ENCODE measurements around the gene CRELD2. TPM values are rescaled to one million over a fixed set of nuclear protein-coding genes. Genes with fewer than 3 reads are reported as not detected.

CRELD2 gene
- total RNA-seq, 1 donor = 13.6 TPM

DNA sequence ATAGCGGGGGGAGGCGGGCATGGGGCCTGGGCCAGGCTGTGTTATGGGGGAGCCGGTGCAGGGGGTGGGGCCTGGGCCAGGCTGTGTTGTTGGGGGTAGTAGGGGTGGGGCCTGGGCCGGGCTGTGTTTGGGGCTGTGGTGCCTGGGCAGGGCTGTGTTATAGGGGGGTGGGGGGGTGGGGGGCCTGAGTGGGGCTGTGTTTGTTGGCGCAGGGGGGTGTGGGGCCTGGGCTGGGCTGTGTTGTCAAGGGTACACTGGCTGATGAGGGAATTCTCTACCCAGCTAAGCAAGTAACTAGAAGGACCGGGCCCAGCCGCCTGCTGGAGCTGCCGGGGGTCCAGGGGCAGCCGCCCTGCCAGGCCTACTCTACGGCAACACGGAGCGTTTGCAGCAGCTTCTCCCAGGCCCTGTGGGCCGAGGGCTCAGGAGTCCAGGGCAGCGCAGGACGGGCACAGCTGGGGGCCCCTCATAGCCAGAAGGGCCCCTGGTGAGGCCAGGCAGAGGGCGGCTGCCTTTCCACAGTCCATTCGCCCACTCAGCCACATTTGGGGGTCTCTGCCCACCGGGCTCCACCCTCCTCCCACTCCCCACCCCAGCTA, 32.1 kb downstream of the CRELD2 start:
- peaks cover 42% of the 10 kb centered on the region for H3K4me1 ChIP-seq (ENCODE audit: insufficient read depth, low read length)
- H3K27me3 ChIP-seq (ENCODE audit: insufficient read depth, low read length) = no peaks in the 10 kb centered on the region
- no peak overlapping the region for H3K4me3 ChIP-seq (ENCODE audit: low read length)
- H3K9me3 ChIP-seq (ENCODE audit: low read depth, low read length) = no peaks in the 10 kb centered on the region

DNA sequence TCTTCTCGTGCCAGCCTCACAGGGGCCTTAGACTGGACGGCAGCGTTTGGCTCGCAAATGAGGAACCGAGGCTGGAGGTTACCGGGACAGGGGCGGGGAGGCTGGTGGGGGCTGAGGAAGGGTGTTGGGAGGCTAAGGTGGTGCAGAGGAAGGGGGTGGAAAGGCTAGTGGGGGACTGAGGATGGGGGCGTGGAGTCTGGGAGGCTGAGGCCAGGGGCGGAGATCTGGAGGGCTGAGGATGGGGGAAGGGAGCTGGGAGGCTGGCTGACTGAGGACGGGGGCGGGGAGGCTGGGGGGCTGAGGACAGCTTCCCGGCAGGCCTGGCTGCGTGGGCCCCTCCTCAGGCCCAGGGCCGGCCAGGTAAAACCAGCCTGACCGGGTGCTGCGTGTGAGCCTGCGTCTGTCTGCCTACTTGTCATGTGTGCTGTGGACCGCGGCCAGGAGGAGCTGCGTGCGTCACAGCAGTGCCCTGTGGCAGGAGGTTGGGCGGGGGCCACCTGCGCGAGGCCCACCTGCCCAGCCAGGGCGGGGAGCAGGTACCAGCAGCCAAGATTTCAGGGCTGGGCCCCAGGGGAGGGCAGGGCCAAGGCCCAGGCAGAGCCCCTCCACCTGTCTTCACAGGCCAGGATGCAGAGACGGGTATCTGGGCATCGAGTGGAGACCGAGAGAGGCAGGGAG, 32.7 kb downstream of the CRELD2 start:
- Histone ChIP-seq H3K9me3 (ENCODE audit: low read depth, low read length) (no peaks in the 10 kb centered on the region), H3K4me3 (ENCODE audit: low read length) (no peak overlapping the region), H3K27me3 (ENCODE audit: insufficient read depth, low read length) (no peaks in the 10 kb centered on the region), H3K4me1 (ENCODE audit: insufficient read depth, low read length) (peaks cover 35% of the 10 kb centered on the region)

DNA sequence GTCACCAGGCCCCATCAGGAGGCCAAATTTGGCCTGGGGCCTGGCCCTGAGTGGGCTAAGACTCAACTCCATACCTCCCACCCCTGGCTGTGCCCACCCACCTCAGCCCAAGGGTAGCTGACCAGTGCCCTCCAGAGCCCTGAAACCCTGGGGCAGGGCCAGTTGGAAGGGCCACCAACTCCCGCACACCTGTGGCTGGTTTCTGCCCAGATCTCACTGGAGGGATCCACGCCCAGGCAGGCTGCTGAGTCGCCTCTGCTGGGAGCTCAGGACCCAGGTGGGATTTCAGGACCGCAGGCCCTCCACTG, 33.2 kb downstream of the CRELD2 start:
- no peaks in the 10 kb centered on the region for H3K9me3 ChIP-seq (ENCODE audit: low read depth, low read length)
- peaks cover 31% of the 10 kb centered on the region for H3K4me1 ChIP-seq (ENCODE audit: insufficient read depth, low read length)
- no peaks in the 10 kb centered on the region for H3K27me3 ChIP-seq (ENCODE audit: insufficient read depth, low read length)
- H3K4me3 ChIP-seq (ENCODE audit: low read length) = no peak overlapping the region

DNA sequence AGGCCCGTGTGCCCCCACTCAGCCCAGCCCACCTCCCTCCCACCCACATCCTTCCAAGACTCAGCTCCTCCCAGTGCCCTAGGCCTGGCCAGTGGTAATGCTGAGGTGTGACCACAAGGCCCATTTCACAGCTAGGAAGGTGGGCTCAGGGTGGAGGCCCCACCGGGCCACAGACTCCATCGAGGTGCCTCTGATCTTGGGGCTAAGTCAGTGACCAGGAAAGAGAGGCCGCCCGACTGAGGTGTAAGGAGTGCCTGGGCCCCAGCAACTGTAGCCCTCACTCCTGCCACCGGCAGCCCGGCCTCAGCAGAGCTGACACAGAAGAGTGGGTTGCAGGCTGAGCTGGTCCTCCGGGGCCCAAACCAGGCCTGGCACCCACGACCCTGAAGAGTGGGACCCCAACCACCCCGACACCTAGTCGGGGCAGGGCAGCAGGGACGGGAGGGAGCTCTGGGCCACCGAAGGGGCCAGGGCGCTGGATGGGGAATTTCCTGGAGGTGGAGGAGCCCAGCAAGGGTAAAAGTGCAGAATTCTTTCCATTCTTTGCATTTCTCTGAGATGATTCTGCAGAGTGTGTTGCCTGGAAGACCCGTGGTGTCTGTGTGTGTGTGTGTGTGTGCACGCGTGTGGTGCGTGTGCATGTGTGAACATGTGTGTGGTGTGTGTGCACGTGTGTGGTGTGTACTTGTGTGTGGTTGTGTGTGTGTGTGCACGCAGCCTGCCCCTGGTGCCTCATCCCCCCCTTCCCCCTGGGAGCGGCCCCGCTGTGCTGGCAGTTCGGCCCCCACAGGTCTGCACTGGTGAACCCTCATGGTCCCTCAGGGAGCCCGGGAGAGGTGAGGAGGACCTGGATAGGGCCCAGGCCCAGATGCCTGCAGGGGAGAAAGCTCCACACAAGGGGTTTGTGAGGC, 33.8 kb downstream of the CRELD2 start:
- peaks cover 30% of the 10 kb centered on the region for H3K4me1 ChIP-seq (ENCODE audit: insufficient read depth, low read length)
- H3K9me3 ChIP-seq (ENCODE audit: low read depth, low read length) = no peaks in the 10 kb centered on the region
- no peaks in the 10 kb centered on the region for H3K27me3 ChIP-seq (ENCODE audit: insufficient read depth, low read length)
- no peak overlapping the region for H3K4me3 ChIP-seq (ENCODE audit: low read length)

DNA sequence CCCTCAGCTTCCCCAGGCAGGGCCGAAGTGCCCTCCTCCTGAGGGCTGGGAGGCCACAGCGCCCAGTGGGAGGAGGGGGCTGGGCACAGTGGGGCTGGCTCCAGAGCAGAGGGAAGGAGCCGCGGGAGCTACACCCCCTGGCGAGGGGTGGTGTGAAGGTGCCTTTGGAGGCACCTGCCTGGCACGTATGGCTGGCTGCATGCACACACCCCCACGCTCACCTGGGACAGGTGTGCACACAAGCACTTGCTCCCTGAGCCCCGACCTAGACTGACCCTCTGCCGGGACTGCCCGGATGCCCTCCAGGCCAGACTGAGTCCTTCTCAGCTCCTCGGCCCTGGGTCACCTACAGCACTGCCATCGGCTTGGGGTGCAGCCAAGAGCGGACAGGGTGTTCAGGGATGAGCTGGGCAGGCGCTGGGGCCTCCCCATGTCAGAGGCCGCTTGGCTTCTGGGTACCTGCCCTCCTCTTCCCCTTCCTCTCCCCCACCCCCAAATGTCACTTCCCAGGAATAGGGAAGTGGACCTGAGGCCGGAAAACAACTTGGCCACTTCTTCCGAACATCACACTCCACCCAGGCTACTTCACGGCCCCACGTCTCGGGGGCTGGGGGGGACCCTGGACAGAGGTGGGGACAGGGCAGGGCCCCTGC, 34.7 kb downstream of the CRELD2 start:
- Histone ChIP-seq H3K27me3 (ENCODE audit: insufficient read depth, low read length) (no peaks in the 10 kb centered on the region), H3K4me1 (ENCODE audit: insufficient read depth, low read length) (peaks cover 30% of the 10 kb centered on the region), H3K9me3 (ENCODE audit: low read depth, low read length) (no peaks in the 10 kb centered on the region), H3K4me3 (ENCODE audit: low read length) (no peak overlapping the region)

DNA sequence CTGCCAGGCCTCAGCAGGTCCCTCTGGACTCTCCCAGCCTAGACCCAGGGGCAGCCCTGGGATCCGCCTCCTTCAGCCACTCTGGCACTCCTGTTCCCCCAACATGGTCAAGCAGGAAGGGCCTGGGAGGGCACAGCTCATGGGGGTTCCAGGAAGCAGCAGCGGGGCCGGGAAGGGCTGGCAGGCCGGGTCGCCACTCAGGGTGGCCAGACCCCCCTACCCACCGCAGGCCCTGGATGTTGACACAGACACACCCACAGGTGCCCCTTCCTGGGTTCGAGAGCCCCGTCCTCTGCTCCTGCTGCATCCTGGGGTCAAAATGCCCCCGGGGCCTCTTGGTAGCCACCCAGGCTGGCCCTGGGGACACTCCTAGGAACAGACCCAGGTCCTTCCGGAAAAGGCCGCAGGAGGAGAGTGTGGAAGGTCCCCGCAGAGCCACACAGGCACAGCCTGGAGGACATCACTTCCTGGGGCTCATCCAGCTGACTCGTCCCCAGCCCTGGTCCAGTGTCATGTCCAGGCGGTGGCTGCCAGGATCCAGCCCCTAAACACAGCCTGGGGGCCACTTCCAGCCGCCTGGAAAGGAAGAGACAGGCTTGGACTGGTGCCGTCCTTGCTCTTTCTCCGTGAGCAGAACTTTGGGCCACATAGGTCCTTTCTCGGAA, 35.4 kb downstream of the CRELD2 start:
- no peak overlapping the region for H3K4me3 ChIP-seq (ENCODE audit: low read length)
- H3K4me1 ChIP-seq (ENCODE audit: insufficient read depth, low read length) = peaks cover 30% of the 10 kb centered on the region
- H3K27me3 ChIP-seq (ENCODE audit: insufficient read depth, low read length) = no peaks in the 10 kb centered on the region
- H3K9me3 ChIP-seq (ENCODE audit: low read depth, low read length) = no peaks in the 10 kb centered on the region

DNA sequence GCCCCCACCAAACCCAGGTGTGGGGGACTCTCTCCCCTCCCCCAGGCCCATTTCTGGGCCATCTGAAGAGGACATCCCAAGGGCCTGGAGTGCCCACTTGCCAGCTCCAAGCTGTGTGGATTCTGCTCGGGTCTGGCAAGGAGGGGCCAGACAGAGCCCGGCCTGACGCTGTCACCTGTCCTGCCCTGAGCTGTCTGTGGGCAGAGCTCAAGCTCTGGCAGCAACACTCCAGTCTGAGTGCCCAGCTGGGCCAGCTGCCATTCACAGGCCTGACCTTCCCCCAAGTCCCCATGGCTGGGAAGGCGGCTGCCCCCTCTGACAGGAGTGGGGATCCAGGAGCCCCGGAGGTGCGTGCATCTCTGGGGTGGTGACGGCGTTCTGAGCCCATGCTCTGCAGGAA, 35.9 kb downstream of the CRELD2 start:
- H3K27me3 ChIP-seq (ENCODE audit: insufficient read depth, low read length) = no peaks in the 10 kb centered on the region
- H3K9me3 ChIP-seq (ENCODE audit: low read depth, low read length) = no peaks in the 10 kb centered on the region
- peaks cover 33% of the 10 kb centered on the region for H3K4me1 ChIP-seq (ENCODE audit: insufficient read depth, low read length)
- H3K4me3 ChIP-seq (ENCODE audit: low read length) = no peak overlapping the region

DNA sequence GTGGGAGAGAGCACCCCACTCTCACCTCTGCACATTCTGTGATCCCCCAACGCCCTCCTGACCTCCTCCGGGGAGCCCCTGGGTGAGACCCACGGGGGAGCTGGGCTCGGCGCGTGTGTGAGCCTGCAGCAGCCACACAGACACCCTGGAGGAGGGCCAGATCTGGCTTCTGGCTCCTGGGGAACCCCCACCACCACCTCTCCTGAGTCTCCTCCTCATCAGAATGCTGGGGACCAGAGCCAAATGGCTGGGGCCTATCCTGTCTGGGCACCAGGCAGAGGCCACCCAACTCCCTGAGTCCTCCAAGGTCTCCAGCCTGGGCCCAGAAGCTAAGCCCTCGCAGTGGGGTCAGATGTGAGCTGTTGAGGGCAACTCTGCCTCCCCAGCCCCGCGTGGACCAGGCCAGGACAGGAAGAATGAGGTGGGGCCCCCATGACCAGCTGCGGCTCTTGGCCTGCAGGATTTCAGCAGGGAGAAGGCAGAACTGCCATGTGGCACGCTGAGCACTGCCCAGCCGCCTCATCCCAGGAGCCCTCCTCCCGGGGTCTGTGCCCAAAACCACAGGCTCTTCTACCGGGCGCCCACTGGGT, 36.7 kb downstream of the CRELD2 start:
- Histone ChIP-seq H3K9me3 (ENCODE audit: low read depth, low read length) (no peaks in the 10 kb centered on the region), H3K4me1 (ENCODE audit: insufficient read depth, low read length) (peaks cover 39% of the 10 kb centered on the region), H3K4me3 (ENCODE audit: low read length) (no peak overlapping the region), H3K27me3 (ENCODE audit: insufficient read depth, low read length) (no peaks in the 10 kb centered on the region)

DNA sequence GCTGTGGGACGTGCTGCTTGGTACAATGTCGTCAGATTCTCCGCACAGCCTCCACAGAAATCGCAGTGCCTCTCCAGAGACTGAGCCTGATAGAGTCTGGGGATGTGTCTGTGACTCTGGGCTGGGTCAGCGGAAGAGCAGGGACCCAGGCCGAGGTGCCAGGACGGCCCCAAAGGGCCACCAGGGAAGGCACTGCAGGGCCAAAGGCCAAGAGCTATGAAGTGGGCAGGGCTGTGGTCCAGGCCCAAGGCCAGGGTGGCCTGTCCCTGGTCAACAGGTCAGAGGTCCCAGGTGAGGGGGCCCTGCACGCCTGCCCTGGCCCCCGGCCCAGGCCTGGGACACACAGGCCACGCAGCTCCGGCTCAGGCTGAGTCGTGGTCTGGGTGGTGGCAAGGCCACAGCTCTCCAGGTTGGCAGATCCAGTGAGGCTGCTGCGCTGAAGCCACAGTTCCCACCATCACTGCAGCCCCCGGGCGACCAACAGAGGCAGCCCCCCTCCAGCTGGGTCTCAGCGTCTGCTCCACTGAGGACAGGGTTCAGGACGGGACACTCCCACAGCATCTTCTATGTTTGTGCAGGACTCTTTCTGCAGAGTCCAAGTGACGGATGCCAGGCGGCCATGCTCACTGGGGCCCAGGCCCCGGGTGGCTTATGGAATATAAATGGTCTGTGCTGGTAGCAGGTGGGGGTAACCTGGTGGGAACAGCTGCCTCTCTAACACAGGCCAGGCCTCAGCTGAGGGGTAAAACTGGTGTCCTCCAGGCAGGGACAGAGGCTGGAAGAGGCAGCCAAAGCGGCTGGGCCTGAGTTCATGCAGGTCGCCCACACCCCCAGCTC, 37.4 kb downstream of the CRELD2 start:
- H3K9me3 ChIP-seq (ENCODE audit: low read depth, low read length) = no peaks in the 10 kb centered on the region
- no peak overlapping the region for H3K4me3 ChIP-seq (ENCODE audit: low read length)
- H3K4me1 ChIP-seq (ENCODE audit: insufficient read depth, low read length) = peaks cover 36% of the 10 kb centered on the region
- no peaks in the 10 kb centered on the region for H3K27me3 ChIP-seq (ENCODE audit: insufficient read depth, low read length)

DNA sequence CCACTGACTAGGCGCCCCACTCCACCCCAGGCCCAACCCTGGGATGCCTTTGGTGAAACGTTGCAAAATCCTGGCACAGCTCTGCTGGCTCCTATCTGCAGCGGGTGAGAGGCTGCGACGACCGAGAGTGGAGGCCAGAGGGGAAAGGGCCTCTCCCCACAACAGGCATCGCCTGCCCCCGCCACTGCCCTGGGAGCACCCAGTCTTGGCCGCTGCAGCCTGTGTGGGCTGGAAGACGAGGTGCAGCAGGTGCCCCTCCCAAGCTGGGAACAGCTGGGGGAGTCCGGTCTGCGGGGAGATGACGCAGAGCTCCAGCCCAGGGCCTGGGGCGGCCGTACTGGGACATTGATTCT, 38.0 kb downstream of the CRELD2 start:
- Histone ChIP-seq H3K4me1 (ENCODE audit: insufficient read depth, low read length) (peaks cover 32% of the 10 kb centered on the region), H3K9me3 (ENCODE audit: low read depth, low read length) (no peaks in the 10 kb centered on the region)

DNA sequence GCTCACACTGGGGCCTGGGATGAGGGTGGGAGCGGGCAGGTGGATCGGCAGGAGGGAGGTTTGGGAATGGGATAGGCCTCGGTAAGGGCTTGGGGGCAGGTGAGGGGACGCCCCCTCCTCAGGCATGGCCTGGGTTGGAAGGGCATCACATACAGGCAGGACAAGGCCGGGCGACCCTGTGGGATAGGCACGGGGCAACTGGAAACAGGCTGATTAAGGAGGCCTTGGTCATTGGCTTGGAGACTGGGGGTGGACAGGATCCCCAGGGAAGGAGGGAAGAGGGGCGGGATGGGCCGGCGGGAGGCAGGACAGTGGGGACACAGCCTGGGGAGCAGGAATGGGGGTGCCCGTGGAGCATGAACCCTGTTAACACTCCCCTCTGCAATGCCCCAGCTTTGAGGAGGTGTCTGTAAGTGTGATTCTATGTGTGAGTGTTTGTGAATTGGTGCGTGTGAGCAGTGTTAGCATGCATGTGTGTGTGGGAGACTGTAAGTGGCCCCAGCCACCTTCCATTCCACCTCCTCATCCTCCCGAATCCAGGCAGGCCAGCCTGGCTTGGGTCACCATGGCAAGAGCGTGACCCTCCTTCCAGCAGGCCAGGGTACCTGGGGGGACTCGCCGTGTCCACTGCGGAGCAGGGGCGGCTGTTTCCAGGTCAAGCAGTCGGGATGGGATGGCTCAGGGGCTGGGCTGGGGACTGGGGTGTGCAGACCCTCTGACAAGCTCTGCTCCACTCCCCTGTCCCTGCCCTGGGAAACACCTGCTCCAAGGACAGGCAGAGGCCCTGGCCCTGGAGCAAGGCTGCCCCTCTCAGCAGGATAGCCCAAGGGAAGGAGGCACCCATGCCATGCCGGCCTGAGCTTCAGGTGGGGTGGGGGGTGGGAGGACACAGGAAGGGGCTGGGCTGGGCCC, 38.7 kb downstream of the CRELD2 start:
- H3K27me3 ChIP-seq (ENCODE audit: insufficient read depth, low read length) = no peaks in the 10 kb centered on the region
- H3K4me3 ChIP-seq (ENCODE audit: low read length) = no peak overlapping the region
- H3K9me3 ChIP-seq (ENCODE audit: low read depth, low read length) = no peaks in the 10 kb centered on the region
- peaks cover 33% of the 10 kb centered on the region for H3K4me1 ChIP-seq (ENCODE audit: insufficient read depth, low read length)

More for the DNA sequence above, 38.0 kb downstream of the CRELD2 start:
- Histone ChIP-seq H3K4me3 (ENCODE audit: low read length) (no peak overlapping the region), H3K27me3 (ENCODE audit: insufficient read depth, low read length) (no peaks in the 10 kb centered on the region)

DNA sequence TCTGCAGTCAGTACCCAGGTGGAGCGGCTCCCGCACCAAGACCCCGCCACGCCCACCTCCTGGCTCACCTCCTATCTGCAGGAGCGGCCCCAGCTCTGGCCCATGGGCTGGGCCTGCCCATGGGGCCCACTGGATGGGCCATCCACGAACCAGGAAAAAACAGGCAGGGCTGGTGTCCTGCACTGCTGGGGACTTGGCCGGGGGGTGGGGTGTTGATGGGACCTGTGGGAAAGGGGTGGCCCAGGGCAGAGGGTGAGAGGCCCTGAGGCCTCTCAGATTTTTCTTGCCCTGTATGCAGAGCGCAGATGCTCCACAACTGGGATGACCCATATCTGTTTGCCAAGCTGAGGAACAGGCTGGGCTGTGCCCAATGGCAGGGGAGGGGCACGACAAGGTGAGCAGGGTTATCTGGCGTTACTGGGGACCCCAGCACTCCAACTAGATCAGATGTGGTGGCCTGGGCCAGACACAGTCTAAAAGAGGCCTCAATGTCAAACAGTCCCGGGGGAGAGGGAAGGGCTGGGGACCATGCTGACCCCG, 39.5 kb downstream of the CRELD2 start:
- H3K4me3 ChIP-seq (ENCODE audit: low read length) = no peak overlapping the region
- H3K9me3 ChIP-seq (ENCODE audit: low read depth, low read length) = no peaks in the 10 kb centered on the region
- H3K27me3 ChIP-seq (ENCODE audit: insufficient read depth, low read length) = no peaks in the 10 kb centered on the region
- H3K4me1 ChIP-seq (ENCODE audit: insufficient read depth, low read length) = peaks cover 33% of the 10 kb centered on the region

Data from mononuclear cell (primary cell).